Tibial nerve (tissue), 4 donors: ENCODE measurements around the gene CCDC57. TPM values are rescaled to one million over a fixed set of nuclear protein-coding genes. Genes with fewer than 3 reads are reported as not detected.

Source experiments
- DNase-seq, 2 donors: peaks; one replicate each; pipeline ENCODE4 v3.0.0-alpha.2; 2019; ENCODE audit warnings: low spot score in 2 of 2
- H3K27ac ChIP-seq, 4 donors: fragments of 200-600 bp; sonication (generic) in 3 of 4; one replicate each; pipeline ENCODE4 v1.5.1; 2017 to 2019; ENCODE audit warnings: mild to moderate bottlenecking in 1 of 4
- H3K27me3 ChIP-seq, 2 donors: fragments of 200-600 bp; sonication (generic) in 1 of 2; one replicate each; pipeline versions ENCODE4 v1.5.1 to v1.6.0; 2017 to 2019
- H3K36me3 ChIP-seq, 3 donors: fragments of 200-600 bp; sonication (generic); one replicate each; pipeline ENCODE4 v1.5.1; 2018 to 2019
- H3K4me1 ChIP-seq, 4 donors: fragments of 200-600 bp; sonication (generic) in 3 of 4; one replicate each; pipeline ENCODE4 v1.5.1; 2017 to 2019
- H3K4me3 ChIP-seq, 4 donors: fragments of 200-600 bp; sonication (generic) in 3 of 4; one replicate each; pipeline ENCODE4 v1.5.1; 2017 to 2019; ENCODE audit warnings: mild to moderate bottlenecking in 1 of 4, moderate library complexity in 1 of 4
- H3K9me3 ChIP-seq, 4 donors: fragments of 200-600 bp; sonication (generic) in 3 of 4; one replicate each; pipeline ENCODE4 v1.5.1; 2017 to 2019
- CTCF ChIP-seq, 5 experiments: fragments of 200-600 bp in 3 of 5; fragments of 450-650 bp in 2 of 5; sonication (generic) in 3 of 5; IDR thresholded peaks; one replicate each; pipeline ENCODE4 v1.5.1; 2016 to 2019; ENCODE audit warnings: antibody characterized with exemption in 5 of 5, mild to moderate bottlenecking in 3 of 5, moderate library complexity in 2 of 5
- EP300 ChIP-seq, 2 donors: sonication (generic); formaldehyde crosslinking; IDR thresholded peaks; one replicate each; pipeline ENCODE4 v1.6.1; 2017; ENCODE audit warnings: antibody characterized with exemption in 2 of 2, mild to moderate bottlenecking in 1 of 2
- POLR2A ChIP-seq, 2 donors: fragments of 450-650 bp; IDR thresholded peaks; one replicate each; pipeline ENCODE4 v1.6.1; 2017; ENCODE audit warnings: antibody characterized with exemption in 2 of 2, mild to moderate bottlenecking in 2 of 2, moderate library complexity in 2 of 2
- WGBS, 2 donors: methylation state at CpG; one replicate each; pipeline ENCODE4 v1.1.5; 2018; 5-methylcytosine and 5-hydroxymethylcytosine counted together
- total RNA-seq, 4 donors: library from RNA; depleted of rRNA; stranded (reverse); fragments of >200 nt; gene quantifications; one replicate each; pipeline ENCODE4 v1.1.0, GENCODE V29; 2016

CCDC57 gene
- total RNA-seq, 4 donors from 2014 or later: 33.5 to 91.2 (median 47.9) TPM

- H3K4me1 ChIP-seq: no peaks in the 10 kb centered on the region
- no peak overlapping the region for H3K27ac ChIP-seq
- H3K36me3 ChIP-seq: peaks cover 0 to 75% (median 0%) of the 10 kb centered on the region in 3 donors
- TF ChIP-seq CTCF (IDR thresholded peaks at IDR 0.05) (no peak), EP300 (IDR thresholded peaks at IDR 0.05) (no peak), POLR2A (IDR thresholded peaks at IDR 0.05) (no peak)
- no peaks in the 10 kb centered on the region for H3K9me3 ChIP-seq
- H3K27me3 ChIP-seq: no peaks in the 10 kb centered on the region
- DNase-seq: no peak
- 74 to 89% methylated on average over 5 of the region's 5 CpGs for WGBS, 2 donors
- no peak overlapping the region for H3K4me3 ChIP-seq
Observed at GRCh38 chr17:82160075-82160474, 52.6 kb downstream of the CCDC57 start.

GRCh38 chr17:82158825-82159224 is 53.8 kb downstream of the CCDC57 start:
- Histone ChIP-seq H3K27ac (no peak overlapping the region), H3K36me3 (peaks cover 0 to 82% (median 0%) of the 10 kb centered on the region in 3 donors), H3K4me1 (peaks cover 0 to 3% (median 0%) of the 10 kb centered on the region in 4 donors), H3K27me3 (no peaks in the 10 kb centered on the region), H3K9me3 (no peaks in the 10 kb centered on the region), H3K4me3 (no peak overlapping the region)
- no peak for DNase-seq
- no peak for TF ChIP-seq CTCF (IDR thresholded peaks at IDR 0.05)
- no peak for TF ChIP-seq POLR2A (IDR thresholded peaks at IDR 0.05)
- TF ChIP-seq EP300 (IDR thresholded peaks at IDR 0.05): no peak
- WGBS, 2 donors: 81 to 96% methylated on average over 10 of the region's 10 CpGs

DNA sequence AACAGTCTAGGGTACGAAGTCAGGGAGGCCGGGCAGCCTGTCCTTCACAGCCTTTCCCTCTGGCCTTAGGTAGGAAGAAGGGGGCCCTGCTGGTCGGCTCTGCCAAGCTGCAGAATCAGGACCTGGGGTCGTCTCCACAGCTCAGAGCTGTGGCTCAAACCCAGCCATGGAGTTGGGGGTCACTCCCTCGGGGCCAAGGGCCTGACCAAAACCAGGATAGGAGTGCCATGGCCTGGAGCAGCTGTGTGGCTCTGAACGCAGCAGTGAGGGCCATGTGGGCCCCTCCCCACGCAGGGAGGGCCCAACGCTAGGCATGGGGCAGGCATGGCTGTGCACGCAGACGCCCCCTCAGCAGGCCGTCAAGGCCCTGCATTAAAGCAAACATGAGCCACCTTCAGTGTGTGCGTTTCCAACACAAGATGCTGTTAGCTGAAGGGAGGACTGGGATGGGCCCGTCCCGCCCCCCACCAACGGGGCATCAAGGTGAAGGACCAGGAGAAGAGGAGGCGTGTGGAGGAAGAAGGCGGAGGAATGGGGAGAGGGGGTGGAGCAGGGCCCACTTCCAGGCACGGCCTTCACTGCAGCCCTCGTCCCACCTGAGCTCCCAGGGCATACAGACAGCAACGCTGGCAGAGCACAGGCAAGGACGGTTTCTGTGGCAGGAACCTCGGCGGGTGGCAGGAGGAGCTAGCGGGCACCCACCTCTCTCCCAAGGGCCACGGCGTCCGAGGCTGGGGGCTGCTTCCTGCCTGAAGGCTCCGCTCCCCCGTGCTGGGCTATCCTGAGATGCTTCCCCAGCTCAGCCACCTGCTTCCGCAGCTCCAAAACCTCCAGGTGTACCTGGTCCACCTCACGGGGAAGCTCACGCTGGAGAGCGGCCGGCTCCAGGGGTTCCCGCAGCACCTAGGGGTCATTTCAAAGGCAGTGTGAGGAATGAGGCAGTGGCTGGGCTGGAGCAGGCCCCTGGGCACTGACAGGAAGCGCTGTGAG is 55.3 kb downstream of the CCDC57 start:
- H3K9me3 ChIP-seq: no peaks in the 10 kb centered on the region
- WGBS, 2 donors: 81 to 85% methylated on average over 31 to 32 of the region's 36 CpGs
- no peaks in the 10 kb centered on the region for H3K27me3 ChIP-seq
- H3K4me3 ChIP-seq: no peak overlapping the region
- peaks cover 0 to 7% (median 0%) of the 10 kb centered on the region in 4 donors for H3K4me1 ChIP-seq
- H3K27ac ChIP-seq: no peak overlapping the region
- no peak for TF ChIP-seq CTCF (IDR thresholded peaks at IDR 0.05)
- TF ChIP-seq POLR2A (IDR thresholded peaks at IDR 0.05): no peak
- no peak for TF ChIP-seq EP300 (IDR thresholded peaks at IDR 0.05)
- H3K36me3 ChIP-seq: peaks cover 0 to 71% (median 0%) of the 10 kb centered on the region in 3 donors
- DNase-seq: no peak

GRCh38 chr17:82156284-82156925 is 56.2 kb downstream of the CCDC57 start:
- H3K36me3 ChIP-seq: peaks cover 0 to 69% (median 0%) of the 10 kb centered on the region in 3 donors

More at GRCh38 chr17:82156284-82156925, 56.2 kb downstream of the CCDC57 start:
- no peaks in the 10 kb centered on the region for H3K9me3 ChIP-seq
- no peak overlapping the region for H3K4me3 ChIP-seq
- no peaks in the 10 kb centered on the region for H3K27me3 ChIP-seq
- 83 to 86% methylated on average over 14 of the region's 14 CpGs for WGBS, 2 donors
- H3K4me1 ChIP-seq: peaks cover 0 to 7% (median 0%) of the 10 kb centered on the region in 4 donors
- no peak for TF ChIP-seq CTCF (IDR thresholded peaks at IDR 0.05)
- TF ChIP-seq POLR2A (IDR thresholded peaks at IDR 0.05): no peak
- no peak for TF ChIP-seq EP300 (IDR thresholded peaks at IDR 0.05)
- no peak for DNase-seq
- no peak overlapping the region for H3K27ac ChIP-seq
